Measurements from ENCODE around the gene COLQ. TPM values are rescaled to one million over a fixed set of nuclear protein-coding genes. Genes with fewer than 3 reads are reported as not detected.
"Not testable (repeated sequence)": the region's sequence is repeated elsewhere in the genome, so short reads cannot be mapped to it uniquely, and the experiment has no call there.

Gene COLQ
- total RNA-seq, 1 experiment from 2014 or later, result 1.3 TPM

DNA sequence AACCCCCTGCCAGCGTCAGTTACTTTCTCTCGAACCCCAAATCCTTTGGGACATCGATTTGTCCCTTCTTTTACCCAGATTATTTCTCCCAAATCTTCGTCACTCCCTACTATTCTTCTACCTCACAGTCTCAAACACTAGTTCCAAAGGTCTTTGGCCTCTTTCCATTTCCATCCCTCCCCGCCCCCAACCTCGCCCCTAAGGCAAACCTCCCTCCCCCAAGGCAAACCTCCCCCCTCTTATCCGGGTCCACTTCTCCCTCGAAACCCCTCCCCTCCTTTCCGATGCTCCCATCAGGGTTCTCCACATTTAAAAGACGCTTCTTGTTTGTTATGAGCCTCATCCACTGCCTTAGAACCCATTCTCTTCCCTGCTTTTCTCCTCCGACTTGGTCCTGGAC, 93.5 kb downstream of the COLQ start:
- Mint-ChIP-seq H3K9me3 (ENCODE audit: low read depth, unreplicated experiment) (no peaks in the 10 kb centered on the region), H3K4me1 (ENCODE audit: low read depth, unreplicated experiment) (peaks cover 14% of the 10 kb centered on the region), H3K36me3 (ENCODE audit: insufficient read depth, unreplicated experiment) (peaks cover 31% of the 10 kb centered on the region), H3K27ac (ENCODE audit: unreplicated experiment) (peak overlapping the region; percentile 93), H3K27me3 (ENCODE audit: unreplicated experiment) (no peaks in the 10 kb centered on the region), H3K4me3 (ENCODE audit: low read depth, unreplicated experiment) (peak overlapping the region; percentile 94)
- intact Hi-C loops (cut with micrococcal nuclease; ENCODE audit: unreplicated experiment), result loop anchor here (5.0 kb wide), 1 partner anchor 129 kb away; no protein-coding TSS in a partner anchor
- DNase-seq, result no peak
- TF ChIP-seq, protein P1, sequence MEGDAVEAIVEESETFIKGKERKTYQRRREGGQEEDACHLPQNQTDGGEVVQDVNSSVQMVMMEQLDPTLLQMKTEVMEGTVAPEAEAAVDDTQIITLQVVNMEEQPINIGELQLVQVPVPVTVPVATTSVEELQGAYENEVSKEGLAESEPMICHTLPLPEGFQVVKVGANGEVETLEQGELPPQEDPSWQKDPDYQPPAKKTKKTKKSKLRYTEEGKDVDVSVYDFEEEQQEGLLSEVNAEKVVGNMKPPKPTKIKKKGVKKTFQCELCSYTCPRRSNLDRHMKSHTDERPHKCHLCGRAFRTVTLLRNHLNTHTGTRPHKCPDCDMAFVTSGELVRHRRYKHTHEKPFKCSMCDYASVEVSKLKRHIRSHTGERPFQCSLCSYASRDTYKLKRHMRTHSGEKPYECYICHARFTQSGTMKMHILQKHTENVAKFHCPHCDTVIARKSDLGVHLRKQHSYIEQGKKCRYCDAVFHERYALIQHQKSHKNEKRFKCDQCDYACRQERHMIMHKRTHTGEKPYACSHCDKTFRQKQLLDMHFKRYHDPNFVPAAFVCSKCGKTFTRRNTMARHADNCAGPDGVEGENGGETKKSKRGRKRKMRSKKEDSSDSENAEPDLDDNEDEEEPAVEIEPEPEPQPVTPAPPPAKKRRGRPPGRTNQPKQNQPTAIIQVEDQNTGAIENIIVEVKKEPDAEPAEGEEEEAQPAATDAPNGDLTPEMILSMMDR (IDR thresholded peaks at IDR 0.05; ENCODE audit: unreplicated experiment), result no peak
- no TSS peak for BruUV-seq (replicated peaks)
- CTCF ChIA-PET, result no interaction called here

DNA sequence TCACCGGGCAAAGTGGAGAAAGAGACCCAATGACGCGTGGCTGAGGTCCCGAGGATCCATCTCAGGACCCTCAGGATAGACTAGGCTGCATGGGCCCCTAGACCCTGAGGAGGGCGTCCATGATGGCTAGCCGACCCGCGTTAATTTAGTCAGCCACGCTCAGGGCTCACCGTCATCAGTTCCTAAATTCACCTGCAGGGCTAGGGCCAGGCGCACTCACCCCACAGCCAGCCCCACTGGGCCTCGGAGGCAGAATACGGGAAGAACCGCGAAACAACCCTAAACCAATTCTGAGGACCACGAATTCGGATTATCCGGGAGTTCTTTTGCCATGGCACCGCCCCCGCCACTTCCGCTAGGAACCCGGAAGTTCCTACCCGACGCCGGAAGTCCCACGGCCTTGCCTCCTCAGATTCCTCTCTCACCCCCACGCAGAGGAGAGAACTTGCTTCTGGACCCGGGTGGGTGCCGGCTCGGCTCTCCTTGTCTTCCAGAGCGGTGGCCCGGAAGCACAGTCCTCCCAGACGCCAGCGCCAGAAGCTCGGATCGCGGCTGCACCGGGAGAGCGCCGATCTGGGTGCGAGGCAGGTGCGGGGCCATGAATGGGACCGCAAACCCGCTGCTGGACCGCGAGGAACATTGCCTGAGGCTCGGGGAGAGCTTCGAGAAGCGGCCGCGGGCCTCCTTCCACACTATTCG, 94.2 kb downstream of the COLQ start, which contains the start of the genes EAF1 and METTL6:
EAF1 (plus strand) TSS at position 417 of the 699 bp plus-strand sequence; CDS start at position 599, 182 bp downstream.
METTL6 (minus strand) TSS at position 363 of the 699 bp plus-strand sequence. CDS start 1,033 bp downstream, outside the sequence.
- Mint-ChIP-seq H3K27me3 (ENCODE audit: unreplicated experiment) (no peaks in the 10 kb centered on the region), H3K27ac (ENCODE audit: unreplicated experiment) (peak within 1 kb of the TSS; percentile 93), H3K4me1 (ENCODE audit: low read depth, unreplicated experiment) (peaks cover 14% of the 10 kb centered on the region), H3K4me3 (ENCODE audit: low read depth, unreplicated experiment) (peak within 1 kb of the TSS; percentile 94), H3K9me3 (ENCODE audit: low read depth, unreplicated experiment) (no peaks in the 10 kb centered on the region), H3K36me3 (ENCODE audit: insufficient read depth, unreplicated experiment) (peaks cover 31% of the 10 kb centered on the region)
- TF ChIP-seq, protein P1 (IDR thresholded peaks at IDR 0.05; ENCODE audit: unreplicated experiment), result peak; percentile 26
- CTCF ChIA-PET, result no interaction called here
- intact Hi-C loops (cut with micrococcal nuclease; ENCODE audit: unreplicated experiment), result loop anchor here (5.0 kb wide), 1 partner anchor 130 kb away; no protein-coding TSS in a partner anchor
- no TSS peak for BruUV-seq (replicated peaks)
- peak; percentile 80 for DNase-seq

DNA sequence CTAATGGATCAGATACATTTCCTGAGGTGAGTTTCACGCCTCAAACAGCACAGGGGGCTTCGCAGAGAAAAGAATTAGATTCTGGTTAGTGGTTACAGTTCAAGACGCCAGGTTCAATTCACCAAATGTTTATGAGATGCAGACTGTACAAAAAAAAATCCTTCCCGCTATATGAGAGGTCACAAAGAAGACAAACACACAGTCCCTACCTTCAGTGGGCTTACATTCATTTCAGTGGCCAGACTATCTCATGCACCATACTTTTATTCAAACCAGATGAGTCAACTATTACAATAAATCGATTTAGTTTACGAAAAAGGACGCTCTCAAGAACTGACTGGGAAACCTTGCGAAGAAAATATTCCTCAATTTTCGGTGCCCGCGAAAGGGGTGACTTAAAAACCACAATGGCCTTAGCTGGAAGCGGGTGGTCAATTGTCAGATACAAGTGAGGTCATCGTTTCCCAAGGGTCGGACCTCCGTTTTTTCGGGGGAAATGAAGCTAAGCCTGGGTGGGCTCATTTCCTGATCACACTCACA, 94.9 kb downstream of the COLQ start:
- CTCF ChIA-PET, result no interaction called here
- TF ChIP-seq, protein P1 (IDR thresholded peaks at IDR 0.05; ENCODE audit: unreplicated experiment), result no peak
- Mint-ChIP-seq H3K4me3 (ENCODE audit: low read depth, unreplicated experiment) (peak overlapping the region; percentile 94), H3K36me3 (ENCODE audit: insufficient read depth, unreplicated experiment) (peaks cover 31% of the 10 kb centered on the region), H3K9me3 (ENCODE audit: low read depth, unreplicated experiment) (no peaks in the 10 kb centered on the region), H3K4me1 (ENCODE audit: low read depth, unreplicated experiment) (peaks cover 14% of the 10 kb centered on the region), H3K27me3 (ENCODE audit: unreplicated experiment) (no peaks in the 10 kb centered on the region), H3K27ac (ENCODE audit: unreplicated experiment) (peak overlapping the region; percentile 93)
- intact Hi-C loops (cut with micrococcal nuclease; ENCODE audit: unreplicated experiment), result loop anchor here (5.0 kb wide), 1 partner anchor 131 kb away; no protein-coding TSS in a partner anchor
- no peak for DNase-seq
- BruUV-seq (replicated peaks), result TSS peak; percentile 54

DNA sequence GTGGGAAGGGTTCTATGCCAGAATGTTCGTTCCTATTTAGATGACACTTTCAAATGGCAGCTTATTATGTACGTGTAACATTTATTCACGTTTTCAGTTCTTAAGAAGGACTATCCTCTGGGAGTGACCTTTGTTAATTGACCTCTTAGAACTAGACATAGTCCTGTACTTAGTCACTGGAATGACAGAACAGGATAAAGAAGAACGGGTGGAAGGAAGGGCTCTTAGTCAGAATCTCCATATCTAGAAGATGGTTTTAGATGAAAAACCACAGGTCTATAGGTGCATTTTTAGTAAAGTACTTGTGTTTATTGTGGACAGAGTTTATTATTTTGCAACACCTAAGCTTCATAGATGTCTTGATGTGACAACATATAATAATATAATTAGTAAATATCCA, 100.6 kb downstream of the COLQ start:
- H3K27me3 Mint-ChIP-seq (ENCODE audit: unreplicated experiment), result no peaks in the 10 kb centered on the region
- CTCF ChIA-PET, result no interaction called here
- H3K4me3 Mint-ChIP-seq (ENCODE audit: low read depth, unreplicated experiment), result no peak overlapping the region
- H3K36me3 Mint-ChIP-seq (ENCODE audit: insufficient read depth, unreplicated experiment), result no peaks in the 10 kb centered on the region
- no peaks in the 10 kb centered on the region for H3K9me3 Mint-ChIP-seq (ENCODE audit: low read depth, unreplicated experiment)
- intact Hi-C loops (cut with micrococcal nuclease; ENCODE audit: unreplicated experiment), result no loop called here
- TF ChIP-seq, protein P1 (IDR thresholded peaks at IDR 0.05; ENCODE audit: unreplicated experiment), result no peak
- no peak for DNase-seq
- H3K4me1 Mint-ChIP-seq (ENCODE audit: low read depth, unreplicated experiment), result no peaks in the 10 kb centered on the region
- no peak overlapping the region for H3K27ac Mint-ChIP-seq (ENCODE audit: unreplicated experiment)
- no TSS peak for BruUV-seq (replicated peaks)

DNA sequence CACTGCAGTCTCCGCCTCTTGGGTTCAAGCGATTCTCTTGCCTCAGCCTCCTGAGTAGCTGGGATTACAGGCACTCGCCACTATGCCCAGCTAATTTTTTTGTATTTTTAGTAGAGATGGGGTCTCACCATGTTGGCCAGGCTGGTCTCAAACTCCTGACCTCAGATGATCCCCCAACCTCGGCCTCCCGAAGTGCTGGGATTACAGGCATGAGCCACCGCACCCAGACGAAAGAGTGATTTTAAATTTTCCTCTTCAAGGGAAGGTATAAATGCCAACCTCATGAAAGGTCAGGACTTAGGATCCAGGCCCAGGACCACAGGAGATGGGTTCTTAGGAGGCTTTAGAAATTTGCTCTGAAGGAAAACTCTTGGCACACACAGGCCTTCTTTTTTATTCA, 110.5 kb downstream of the COLQ start:
- intact Hi-C loops (cut with micrococcal nuclease; ENCODE audit: unreplicated experiment); CTCF ChIA-PET: not testable (repeated sequence)

More for the DNA sequence above, 110.5 kb downstream of the COLQ start:
- H3K4me3 Mint-ChIP-seq (ENCODE audit: low read depth, unreplicated experiment); BruUV-seq (replicated peaks); H3K4me1 Mint-ChIP-seq (ENCODE audit: low read depth, unreplicated experiment); H3K36me3 Mint-ChIP-seq (ENCODE audit: insufficient read depth, unreplicated experiment); H3K27ac Mint-ChIP-seq (ENCODE audit: unreplicated experiment); H3K27me3 Mint-ChIP-seq (ENCODE audit: unreplicated experiment); H3K9me3 Mint-ChIP-seq (ENCODE audit: low read depth, unreplicated experiment); DNase-seq: not testable (repeated sequence)
